GM06990 (cell line): Measurements from ENCODE around the gene CPPED1.

ENCODE experiments used
- DNase-seq: peaks from one replicate; pipeline ENCODE4 v3.0.0-alpha.2; 2011; ENCODE audit not compliant: insufficient read length; ENCODE audit errors: extremely low read depth
- H3K27me3 ChIP-seq: replicated peaks from 2 replicates; pipeline ENCODE4 v1.6.0; 2011; ENCODE audit warnings: low read length; ENCODE audit not compliant: control insufficient read depth, insufficient read depth
- H3K36me3 ChIP-seq: 2 replicates; pipeline ENCODE4 v1.5.1; 2011; ENCODE audit warnings: low read length; ENCODE audit not compliant: control insufficient read depth, insufficient read depth
- H3K4me3 ChIP-seq: replicated peaks from 2 replicates; pipeline ENCODE4 v1.5.1; 2011; ENCODE audit warnings: low read depth, mild to moderate bottlenecking, control low read depth, low read length
- TF ChIP-seq, protein P1 (sequence below): IDR thresholded peaks from 2 replicates; pipeline ENCODE4 v1.5.1; 2011; ENCODE audit warnings: low read length, control low read depth, mild to moderate bottlenecking, inconsistent platforms; ENCODE audit not compliant: insufficient read depth, poor library complexity, severe bottlenecking

The CPPED1 gene

DNA sequence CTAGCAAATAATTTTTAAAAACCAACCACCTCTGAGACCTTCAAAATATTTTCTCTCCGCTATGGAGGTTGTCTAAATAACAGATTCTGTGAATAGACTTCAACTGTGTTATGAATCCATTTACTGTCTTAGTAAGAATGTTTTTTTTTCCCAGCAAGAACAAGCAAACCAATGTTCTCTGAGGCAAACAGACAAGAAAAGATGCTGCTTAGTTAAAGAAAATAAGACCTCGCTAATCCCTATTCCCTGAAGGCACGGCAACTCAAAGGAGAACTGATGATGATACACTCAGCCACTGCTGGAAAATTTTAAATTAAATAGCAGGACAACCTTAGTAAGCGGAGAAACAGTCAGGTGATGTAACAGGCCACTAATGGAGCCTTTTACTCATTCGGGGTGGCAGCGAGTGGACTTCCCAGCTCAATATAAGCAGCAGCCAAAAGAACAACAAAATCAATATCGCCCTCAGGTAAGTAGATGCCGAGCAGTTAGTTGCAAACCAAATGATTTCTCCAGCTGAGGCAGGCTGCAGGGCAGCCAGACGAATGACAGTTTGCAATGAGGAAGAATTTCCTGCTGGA, 81.8 kb downstream of the CPPED1 start:
- Histone ChIP-seq H3K36me3 (no peaks in the 10 kb centered on the region), H3K27me3 (no peaks in the 10 kb centered on the region), H3K4me3 (no peak overlapping the region)
- TF ChIP-seq, protein P1, sequence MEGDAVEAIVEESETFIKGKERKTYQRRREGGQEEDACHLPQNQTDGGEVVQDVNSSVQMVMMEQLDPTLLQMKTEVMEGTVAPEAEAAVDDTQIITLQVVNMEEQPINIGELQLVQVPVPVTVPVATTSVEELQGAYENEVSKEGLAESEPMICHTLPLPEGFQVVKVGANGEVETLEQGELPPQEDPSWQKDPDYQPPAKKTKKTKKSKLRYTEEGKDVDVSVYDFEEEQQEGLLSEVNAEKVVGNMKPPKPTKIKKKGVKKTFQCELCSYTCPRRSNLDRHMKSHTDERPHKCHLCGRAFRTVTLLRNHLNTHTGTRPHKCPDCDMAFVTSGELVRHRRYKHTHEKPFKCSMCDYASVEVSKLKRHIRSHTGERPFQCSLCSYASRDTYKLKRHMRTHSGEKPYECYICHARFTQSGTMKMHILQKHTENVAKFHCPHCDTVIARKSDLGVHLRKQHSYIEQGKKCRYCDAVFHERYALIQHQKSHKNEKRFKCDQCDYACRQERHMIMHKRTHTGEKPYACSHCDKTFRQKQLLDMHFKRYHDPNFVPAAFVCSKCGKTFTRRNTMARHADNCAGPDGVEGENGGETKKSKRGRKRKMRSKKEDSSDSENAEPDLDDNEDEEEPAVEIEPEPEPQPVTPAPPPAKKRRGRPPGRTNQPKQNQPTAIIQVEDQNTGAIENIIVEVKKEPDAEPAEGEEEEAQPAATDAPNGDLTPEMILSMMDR, result no peak
- DNase-seq, result no peak

DNA sequence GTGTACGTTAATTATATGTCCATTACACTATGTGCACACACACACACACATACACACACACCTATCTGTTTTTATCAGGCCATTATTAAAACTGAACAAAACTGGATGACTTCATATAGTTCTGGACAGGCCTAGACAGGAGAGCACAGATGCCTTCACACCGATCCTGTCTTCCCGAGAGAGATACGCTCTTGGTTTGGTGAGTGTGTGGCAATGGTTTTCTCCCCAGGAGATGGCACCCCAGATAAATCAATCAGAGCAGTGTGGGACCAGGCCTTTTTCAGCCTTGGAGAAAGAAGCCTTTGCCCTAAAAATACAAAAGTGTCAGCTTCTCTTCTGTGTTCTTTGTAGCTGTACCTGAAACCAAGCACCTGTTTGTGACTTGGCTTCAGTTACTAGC, 83.7 kb downstream of the CPPED1 start:
- Histone ChIP-seq H3K36me3 (no peaks in the 10 kb centered on the region), H3K27me3 (no peaks in the 10 kb centered on the region), H3K4me3 (no peak overlapping the region)
- TF ChIP-seq, protein P1, result no peak
- DNase-seq, result no peak

DNA sequence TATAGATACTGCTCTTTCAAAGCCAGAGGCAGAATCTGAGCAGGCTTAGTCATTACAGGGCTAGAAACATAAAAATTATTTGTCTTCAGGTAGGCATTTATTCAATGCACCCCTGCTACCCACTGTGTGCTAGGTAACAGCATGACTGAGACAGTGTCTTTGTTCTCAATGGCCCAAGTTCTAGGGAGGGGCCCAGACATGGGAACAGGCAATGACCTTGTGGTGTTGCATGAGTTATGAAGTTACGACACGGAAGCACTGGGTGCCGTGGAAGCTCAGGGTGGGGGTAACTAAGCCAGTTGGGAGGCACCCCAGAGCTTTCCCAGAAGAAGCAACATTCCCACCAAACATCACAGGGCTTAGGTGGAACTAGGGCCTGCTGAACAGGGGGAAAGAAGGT, 87.0 kb downstream of the CPPED1 start:
- Histone ChIP-seq H3K4me3 (no peak overlapping the region), H3K27me3 (no peaks in the 10 kb centered on the region), H3K36me3 (no peaks in the 10 kb centered on the region)
- TF ChIP-seq, protein P1, result no peak
- no peak for DNase-seq

DNA sequence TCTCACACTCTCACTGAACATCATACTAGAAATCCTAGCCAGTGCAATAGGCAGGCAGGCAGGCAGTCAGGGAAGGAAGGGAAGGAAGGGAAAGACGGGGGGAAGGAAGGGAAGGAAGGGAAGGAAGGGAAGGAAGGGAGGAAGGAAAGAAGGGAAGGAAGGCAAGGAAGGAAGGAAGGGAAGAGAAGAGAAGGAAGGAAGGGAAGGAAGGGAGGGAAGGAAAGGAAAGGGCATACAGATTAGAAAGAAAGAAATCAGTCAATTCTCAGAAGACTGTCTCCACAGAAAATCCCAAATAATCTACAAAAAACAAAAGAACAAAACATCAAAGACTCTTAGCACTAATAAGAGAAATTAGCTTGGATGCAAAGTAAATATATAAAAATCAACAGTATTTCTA, 93.9 kb downstream of the CPPED1 start:
- DNase-seq, result no peak
- Histone ChIP-seq H3K36me3 (no peaks in the 10 kb centered on the region), H3K27me3 (no peaks in the 10 kb centered on the region), H3K4me3 (no peak overlapping the region)
- TF ChIP-seq, protein P1, result no peak

DNA sequence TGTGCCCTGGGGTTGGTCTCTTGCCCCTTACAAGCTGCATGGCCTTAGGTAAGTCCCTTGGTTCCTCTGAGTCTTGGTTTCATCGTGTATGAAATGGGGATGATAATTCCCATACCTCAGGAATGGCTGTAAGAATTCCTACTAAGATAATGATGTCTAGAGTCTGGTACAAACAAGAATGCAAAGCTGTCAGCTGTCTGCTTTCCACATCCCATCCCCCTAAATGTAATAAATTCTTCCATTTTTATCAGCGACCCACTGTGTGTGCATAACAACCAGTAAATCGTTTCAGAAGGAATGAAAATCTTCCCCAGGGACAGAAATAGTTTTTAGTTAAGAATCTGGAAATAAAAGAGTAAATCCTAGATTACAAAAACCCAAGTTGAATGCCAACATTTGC, 95.4 kb downstream of the CPPED1 start:
- no peaks in the 10 kb centered on the region for H3K36me3 ChIP-seq
- H3K4me3 ChIP-seq, result no peak overlapping the region
- no peaks in the 10 kb centered on the region for H3K27me3 ChIP-seq
- DNase-seq, result no peak
- TF ChIP-seq, protein P1, result no peak

DNA sequence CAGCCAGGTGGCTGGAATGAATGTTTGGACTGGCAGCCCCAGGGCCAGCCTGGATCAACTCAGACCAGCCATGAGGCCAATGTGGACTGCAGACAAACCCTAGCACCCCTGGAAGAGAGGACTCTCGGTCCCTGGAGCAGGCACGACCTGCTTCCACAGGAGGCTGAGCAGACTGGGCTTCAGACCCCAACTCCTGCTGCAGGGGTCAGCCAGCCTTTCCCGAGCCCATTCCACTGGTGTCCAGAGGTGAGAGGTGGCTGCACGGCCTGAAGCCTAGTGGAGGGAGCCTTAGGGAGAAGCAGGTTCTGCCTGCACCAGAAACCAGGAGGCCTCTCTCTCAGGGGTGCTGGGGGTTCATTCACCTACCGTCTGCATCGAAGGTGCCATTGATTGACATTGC, 97.1 kb downstream of the CPPED1 start:
- Histone ChIP-seq H3K36me3 (no peaks in the 10 kb centered on the region), H3K4me3 (no peak overlapping the region), H3K27me3 (no peaks in the 10 kb centered on the region)
- DNase-seq, result no peak
- TF ChIP-seq, protein P1, result no peak
